ENCODE measurements around the gene JUN.

JUN gene

GRCh38 chr1:58783993-58784757 is at the start of gene JUN:
TSS of gene JUN (minus strand) at chr1:58784047. CDS start at chr1:58783070, 977 bp downstream.
- no peaks in the 10 kb centered on the region for H3K36me3 ChIP-seq (ENCODE audit: control insufficient read depth, insufficient read depth, low read length)
- TF ChIP-seq, protein P1, sequence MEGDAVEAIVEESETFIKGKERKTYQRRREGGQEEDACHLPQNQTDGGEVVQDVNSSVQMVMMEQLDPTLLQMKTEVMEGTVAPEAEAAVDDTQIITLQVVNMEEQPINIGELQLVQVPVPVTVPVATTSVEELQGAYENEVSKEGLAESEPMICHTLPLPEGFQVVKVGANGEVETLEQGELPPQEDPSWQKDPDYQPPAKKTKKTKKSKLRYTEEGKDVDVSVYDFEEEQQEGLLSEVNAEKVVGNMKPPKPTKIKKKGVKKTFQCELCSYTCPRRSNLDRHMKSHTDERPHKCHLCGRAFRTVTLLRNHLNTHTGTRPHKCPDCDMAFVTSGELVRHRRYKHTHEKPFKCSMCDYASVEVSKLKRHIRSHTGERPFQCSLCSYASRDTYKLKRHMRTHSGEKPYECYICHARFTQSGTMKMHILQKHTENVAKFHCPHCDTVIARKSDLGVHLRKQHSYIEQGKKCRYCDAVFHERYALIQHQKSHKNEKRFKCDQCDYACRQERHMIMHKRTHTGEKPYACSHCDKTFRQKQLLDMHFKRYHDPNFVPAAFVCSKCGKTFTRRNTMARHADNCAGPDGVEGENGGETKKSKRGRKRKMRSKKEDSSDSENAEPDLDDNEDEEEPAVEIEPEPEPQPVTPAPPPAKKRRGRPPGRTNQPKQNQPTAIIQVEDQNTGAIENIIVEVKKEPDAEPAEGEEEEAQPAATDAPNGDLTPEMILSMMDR (IDR thresholded peaks at IDR 0.05; ENCODE audit: insufficient read depth, low read length, poor library complexity, severe bottlenecking), result no peak
- peak; percentile 99 for DNase-seq (ENCODE audit: extremely low read depth, insufficient read length)
- peak within 1 kb of the TSS; percentile 83 for H3K4me3 ChIP-seq (replicated peaks; ENCODE audit: low read depth, low read length)
- H3K27me3 ChIP-seq (replicated peaks; ENCODE audit: control insufficient read depth, insufficient read depth, low read length), result no peaks in the 10 kb centered on the region

DNA sequence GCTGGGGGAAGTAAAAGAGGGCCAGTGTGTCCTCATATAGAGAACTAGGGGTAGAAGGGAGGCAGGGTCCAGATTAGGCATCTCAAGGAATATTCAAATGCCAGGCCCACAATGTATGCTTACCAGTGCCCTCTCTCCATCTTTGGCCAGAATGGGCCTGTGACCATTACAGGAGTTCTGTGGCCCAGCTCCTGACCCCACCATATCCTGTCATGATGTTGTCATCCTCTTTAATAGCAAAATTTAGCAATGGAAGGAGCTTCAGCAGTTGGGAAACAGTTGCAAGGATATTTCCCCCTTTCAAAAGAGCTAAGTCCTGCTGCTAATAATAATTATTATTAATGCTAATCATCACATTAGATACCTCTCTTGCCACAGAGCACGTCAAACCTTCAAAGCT is 49.3 kb upstream of the JUN start:
- Histone ChIP-seq H3K4me3 (replicated peaks; ENCODE audit: low read depth, low read length) (no peak overlapping the region), H3K27me3 (replicated peaks; ENCODE audit: control insufficient read depth, insufficient read depth, low read length) (no peaks in the 10 kb centered on the region), H3K36me3 (ENCODE audit: control insufficient read depth, insufficient read depth, low read length) (no peaks in the 10 kb centered on the region)
- DNase-seq (ENCODE audit: extremely low read depth, insufficient read length), result no peak
- TF ChIP-seq, protein P1 (IDR thresholded peaks at IDR 0.05; ENCODE audit: insufficient read depth, low read length, poor library complexity, severe bottlenecking), result no peak

DNA sequence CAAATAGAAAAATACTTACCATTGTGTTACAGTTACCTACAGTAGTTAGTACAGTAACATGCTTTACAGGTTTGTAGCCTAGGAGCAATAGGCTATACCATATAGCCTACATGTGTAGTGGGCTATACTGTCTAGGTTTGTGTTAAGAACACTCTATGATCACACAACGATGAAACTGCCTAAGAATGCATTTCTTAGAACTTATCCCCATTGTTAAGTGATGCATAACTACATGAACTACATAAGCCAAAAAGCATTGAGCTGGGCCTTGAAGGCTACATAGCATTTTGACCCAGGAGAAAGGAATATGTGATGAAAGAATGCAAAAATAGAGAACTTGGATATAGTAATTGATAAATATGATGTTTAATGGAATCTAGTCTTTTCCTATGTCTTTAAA is 46.4 kb upstream of the JUN start:
- no peak for DNase-seq (ENCODE audit: extremely low read depth, insufficient read length)
- no peak overlapping the region for H3K4me3 ChIP-seq (replicated peaks; ENCODE audit: low read depth, low read length)
- TF ChIP-seq, protein P1 (IDR thresholded peaks at IDR 0.05; ENCODE audit: insufficient read depth, low read length, poor library complexity, severe bottlenecking), result no peak
- H3K27me3 ChIP-seq (replicated peaks; ENCODE audit: control insufficient read depth, insufficient read depth, low read length), result no peaks in the 10 kb centered on the region
- no peaks in the 10 kb centered on the region for H3K36me3 ChIP-seq (ENCODE audit: control insufficient read depth, insufficient read depth, low read length)

DNA sequence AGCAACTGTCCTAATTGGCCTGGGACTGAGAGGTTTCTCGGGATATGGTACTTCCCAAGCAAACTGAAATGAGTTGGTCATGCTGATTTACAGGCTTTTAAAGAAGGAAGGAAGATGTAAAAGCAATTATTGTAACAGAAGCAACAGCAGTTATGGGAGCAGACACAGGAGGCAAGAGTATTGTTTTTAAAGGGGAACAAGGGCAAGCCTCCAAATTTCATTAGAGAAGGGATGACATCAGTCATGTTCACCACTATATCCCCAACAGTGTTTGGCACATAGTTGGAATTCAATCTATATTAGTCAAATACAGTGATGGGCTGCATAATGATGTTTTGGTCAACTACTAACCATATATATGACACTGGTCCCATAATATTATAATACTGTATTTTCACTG is 46.0 kb upstream of the JUN start:
- TF ChIP-seq, protein P1 (IDR thresholded peaks at IDR 0.05; ENCODE audit: insufficient read depth, low read length, poor library complexity, severe bottlenecking), result no peak
- no peak overlapping the region for H3K4me3 ChIP-seq (replicated peaks; ENCODE audit: low read depth, low read length)
- H3K36me3 ChIP-seq (ENCODE audit: control insufficient read depth, insufficient read depth, low read length), result no peaks in the 10 kb centered on the region
- no peaks in the 10 kb centered on the region for H3K27me3 ChIP-seq (replicated peaks; ENCODE audit: control insufficient read depth, insufficient read depth, low read length)
- DNase-seq (ENCODE audit: extremely low read depth, insufficient read length), result no peak

DNA sequence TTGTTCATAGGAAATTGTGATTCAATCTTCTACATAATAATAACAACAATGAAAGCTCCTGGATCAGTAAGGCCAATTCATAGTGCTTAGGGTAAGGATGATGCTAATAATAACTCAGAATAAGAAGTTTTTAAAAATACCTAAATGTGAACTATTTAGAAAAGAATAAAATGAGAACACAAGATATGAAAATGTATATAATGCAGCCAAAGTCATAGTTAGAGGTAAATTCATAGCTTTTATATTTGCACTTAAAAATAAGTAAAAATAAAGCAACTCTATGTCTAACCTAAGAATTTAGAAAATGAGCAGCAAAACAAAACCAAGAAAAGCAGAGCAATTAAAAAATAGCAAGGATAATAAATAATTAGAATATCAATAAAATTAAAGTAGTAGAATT is 43.5 kb upstream of the JUN start:
- TF ChIP-seq, protein P1 (IDR thresholded peaks at IDR 0.05; ENCODE audit: insufficient read depth, low read length, poor library complexity, severe bottlenecking), result no peak
- no peak overlapping the region for H3K4me3 ChIP-seq (replicated peaks; ENCODE audit: low read depth, low read length)
- DNase-seq (ENCODE audit: extremely low read depth, insufficient read length), result no peak
- no peaks in the 10 kb centered on the region for H3K36me3 ChIP-seq (ENCODE audit: control insufficient read depth, insufficient read depth, low read length)
- no peaks in the 10 kb centered on the region for H3K27me3 ChIP-seq (replicated peaks; ENCODE audit: control insufficient read depth, insufficient read depth, low read length)

Data from GM06990 (cell line).